WTC11 (cell line): ENCODE measurements around the gene KITLG.

Experiments
- ATF2 ChIP-seq: sonication (generic); formaldehyde crosslinking; IDR thresholded peaks from 2 replicates; pipeline ENCODE4 v1.8.1; 2022; ENCODE audit warnings: low read depth, missing genetic modification reagents, borderline replicate concordance
- ELF4 ChIP-seq: sonication (generic); formaldehyde crosslinking; IDR thresholded peaks from 2 replicates; pipeline ENCODE4 v1.8.1; 2022; ENCODE audit warnings: low read depth, mild to moderate bottlenecking, moderate library complexity, missing genetic modification reagents
- FOXP1 ChIP-seq: sonication (generic); formaldehyde crosslinking; IDR thresholded peaks from 2 replicates; pipeline ENCODE4 v1.8.0; 2022; ENCODE audit warnings: missing genetic modification reagents, mild to moderate bottlenecking, moderate library complexity, borderline replicate concordance
- HMGXB4 ChIP-seq: sonication (generic); formaldehyde crosslinking; IDR thresholded peaks from 2 replicates; pipeline ENCODE4 v1.8.1; 2023; ENCODE audit warnings: mild to moderate bottlenecking, moderate library complexity, missing genetic modification reagents
- NR2C2 ChIP-seq: sonication (generic); formaldehyde crosslinking; IDR thresholded peaks from 2 replicates; pipeline ENCODE4 v1.8.0; 2022; ENCODE audit warnings: mild to moderate bottlenecking, missing genetic modification reagents
- SMAD3 ChIP-seq: sonication (generic); formaldehyde crosslinking; IDR thresholded peaks from 2 replicates; pipeline ENCODE4 v1.8.0; 2022; ENCODE audit warnings: missing genetic modification reagents, mild to moderate bottlenecking, borderline replicate concordance
- ZNF263 ChIP-seq: sonication (generic); formaldehyde crosslinking; IDR thresholded peaks from 2 replicates; pipeline ENCODE4 v1.8.1; 2022; ENCODE audit warnings: low read depth, mild to moderate bottlenecking, moderate library complexity, missing genetic modification reagents
- ZNF416 ChIP-seq: fragments of 250-450 bp; sonication (Bioruptor Pico); IDR thresholded peaks from 2 replicates; pipeline ENCODE4 v1.9.0; 2021; ENCODE audit warnings: mild to moderate bottlenecking, inconsistent platforms
- TF ChIP-seq, protein P1 (sequence below): fragments of 200-600 bp; IDR thresholded peaks from 2 replicates; pipeline ENCODE4 v1.8.0; 2022; ENCODE audit warnings: antibody characterized with exemption
- TF ChIP-seq, protein P2 (sequence below): sonication (generic); formaldehyde crosslinking; IDR thresholded peaks from 2 replicates; pipeline ENCODE4 v1.8.0; 2022; ENCODE audit warnings: mild to moderate bottlenecking, missing genetic modification reagents
- TF ChIP-seq, protein P3 (sequence below): sonication (generic); formaldehyde crosslinking; IDR thresholded peaks from 2 replicates; pipeline ENCODE4 v1.8.0; 2022; ENCODE audit warnings: mild to moderate bottlenecking, missing genetic modification reagents
- TF ChIP-seq, protein P4 (sequence below): sonication (generic); formaldehyde crosslinking; IDR thresholded peaks from 2 replicates; pipeline ENCODE4 v1.8.1; 2022; ENCODE audit warnings: low read depth, mild to moderate bottlenecking, moderate library complexity, missing genetic modification reagents, borderline replicate concordance
- TF ChIP-seq, protein P5 (sequence below): sonication (generic); formaldehyde crosslinking; IDR thresholded peaks from 2 replicates; pipeline ENCODE4 v1.8.0; 2022; ENCODE audit warnings: mild to moderate bottlenecking, missing genetic modification reagents

DNA sequence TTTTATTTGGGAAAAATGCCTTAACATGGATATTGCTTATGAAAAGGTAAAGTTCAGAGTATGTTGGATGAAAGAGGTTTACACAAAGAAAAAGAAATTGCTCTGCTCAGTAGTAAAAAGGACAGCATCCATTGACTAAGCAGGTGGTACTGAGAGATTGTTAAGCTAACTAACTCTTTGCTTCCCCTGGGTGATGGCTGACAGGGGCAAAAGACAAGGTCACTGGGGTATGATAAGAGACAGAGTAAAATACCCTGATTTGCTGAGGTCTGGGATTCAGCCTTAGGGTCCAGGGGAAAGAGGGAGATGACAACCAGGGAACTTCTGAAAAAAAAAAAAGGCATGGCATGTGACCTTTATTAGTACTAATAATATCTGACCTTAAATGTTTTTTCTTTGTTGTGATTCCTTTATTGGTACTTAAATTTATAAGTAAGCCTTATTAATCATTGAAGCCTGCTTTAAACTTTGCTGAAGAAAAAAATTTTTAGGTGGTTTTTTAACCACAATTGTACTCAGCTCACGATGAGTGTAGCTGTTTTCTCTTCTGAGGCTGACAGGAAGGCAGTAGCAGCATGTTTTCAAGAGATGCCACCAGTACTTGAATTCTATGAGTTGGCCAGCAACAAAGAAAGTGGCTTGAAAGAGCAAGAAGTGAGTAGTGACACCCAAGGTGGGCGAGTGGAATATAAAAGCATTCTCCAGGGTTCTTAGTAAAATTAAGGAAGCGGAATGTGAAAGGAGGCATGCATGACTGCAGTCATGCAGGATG lies 43.7 kb upstream of the KITLG start:
- TF ChIP-seq ELF4 (CRISPR knock-in tag) (no peak), HMGXB4 (CRISPR knock-in tag) (no peak), FOXP1 (CRISPR knock-in tag) (no peak), SMAD3 (no peak), ATF2 (CRISPR knock-in tag) (no peak), ZNF263 (CRISPR knock-in tag) (no peak), ZNF416 (CRISPR knock-in tag) (no peak), NR2C2 (CRISPR knock-in tag) (no peak)
- TF ChIP-seq, protein P1, sequence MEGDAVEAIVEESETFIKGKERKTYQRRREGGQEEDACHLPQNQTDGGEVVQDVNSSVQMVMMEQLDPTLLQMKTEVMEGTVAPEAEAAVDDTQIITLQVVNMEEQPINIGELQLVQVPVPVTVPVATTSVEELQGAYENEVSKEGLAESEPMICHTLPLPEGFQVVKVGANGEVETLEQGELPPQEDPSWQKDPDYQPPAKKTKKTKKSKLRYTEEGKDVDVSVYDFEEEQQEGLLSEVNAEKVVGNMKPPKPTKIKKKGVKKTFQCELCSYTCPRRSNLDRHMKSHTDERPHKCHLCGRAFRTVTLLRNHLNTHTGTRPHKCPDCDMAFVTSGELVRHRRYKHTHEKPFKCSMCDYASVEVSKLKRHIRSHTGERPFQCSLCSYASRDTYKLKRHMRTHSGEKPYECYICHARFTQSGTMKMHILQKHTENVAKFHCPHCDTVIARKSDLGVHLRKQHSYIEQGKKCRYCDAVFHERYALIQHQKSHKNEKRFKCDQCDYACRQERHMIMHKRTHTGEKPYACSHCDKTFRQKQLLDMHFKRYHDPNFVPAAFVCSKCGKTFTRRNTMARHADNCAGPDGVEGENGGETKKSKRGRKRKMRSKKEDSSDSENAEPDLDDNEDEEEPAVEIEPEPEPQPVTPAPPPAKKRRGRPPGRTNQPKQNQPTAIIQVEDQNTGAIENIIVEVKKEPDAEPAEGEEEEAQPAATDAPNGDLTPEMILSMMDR: no peak
- TF ChIP-seq, protein P2, sequence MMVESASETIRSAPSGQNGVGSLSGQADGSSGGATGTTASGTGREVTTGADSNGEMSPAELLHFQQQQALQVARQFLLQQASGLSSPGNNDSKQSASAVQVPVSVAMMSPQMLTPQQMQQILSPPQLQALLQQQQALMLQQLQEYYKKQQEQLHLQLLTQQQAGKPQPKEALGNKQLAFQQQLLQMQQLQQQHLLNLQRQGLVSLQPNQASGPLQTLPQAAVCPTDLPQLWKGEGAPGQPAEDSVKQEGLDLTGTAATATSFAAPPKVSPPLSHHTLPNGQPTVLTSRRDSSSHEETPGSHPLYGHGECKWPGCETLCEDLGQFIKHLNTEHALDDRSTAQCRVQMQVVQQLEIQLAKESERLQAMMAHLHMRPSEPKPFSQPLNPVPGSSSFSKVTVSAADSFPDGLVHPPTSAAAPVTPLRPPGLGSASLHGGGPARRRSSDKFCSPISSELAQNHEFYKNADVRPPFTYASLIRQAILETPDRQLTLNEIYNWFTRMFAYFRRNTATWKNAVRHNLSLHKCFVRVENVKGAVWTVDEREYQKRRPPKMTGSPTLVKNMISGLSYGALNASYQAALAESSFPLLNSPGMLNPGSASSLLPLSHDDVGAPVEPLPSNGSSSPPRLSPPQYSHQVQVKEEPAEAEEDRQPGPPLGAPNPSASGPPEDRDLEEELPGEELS (CRISPR knock-in tag): no peak
- TF ChIP-seq, protein P3, sequence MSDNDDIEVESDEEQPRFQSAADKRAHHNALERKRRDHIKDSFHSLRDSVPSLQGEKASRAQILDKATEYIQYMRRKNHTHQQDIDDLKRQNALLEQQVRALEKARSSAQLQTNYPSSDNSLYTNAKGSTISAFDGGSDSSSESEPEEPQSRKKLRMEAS (CRISPR knock-in tag): no peak
- TF ChIP-seq, protein P4, sequence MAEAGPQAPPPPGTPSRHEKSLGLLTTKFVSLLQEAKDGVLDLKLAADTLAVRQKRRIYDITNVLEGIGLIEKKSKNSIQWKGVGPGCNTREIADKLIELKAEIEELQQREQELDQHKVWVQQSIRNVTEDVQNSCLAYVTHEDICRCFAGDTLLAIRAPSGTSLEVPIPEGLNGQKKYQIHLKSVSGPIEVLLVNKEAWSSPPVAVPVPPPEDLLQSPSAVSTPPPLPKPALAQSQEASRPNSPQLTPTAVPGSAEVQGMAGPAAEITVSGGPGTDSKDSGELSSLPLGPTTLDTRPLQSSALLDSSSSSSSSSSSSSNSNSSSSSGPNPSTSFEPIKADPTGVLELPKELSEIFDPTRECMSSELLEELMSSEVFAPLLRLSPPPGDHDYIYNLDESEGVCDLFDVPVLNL: no peak
- TF ChIP-seq, protein P5, sequence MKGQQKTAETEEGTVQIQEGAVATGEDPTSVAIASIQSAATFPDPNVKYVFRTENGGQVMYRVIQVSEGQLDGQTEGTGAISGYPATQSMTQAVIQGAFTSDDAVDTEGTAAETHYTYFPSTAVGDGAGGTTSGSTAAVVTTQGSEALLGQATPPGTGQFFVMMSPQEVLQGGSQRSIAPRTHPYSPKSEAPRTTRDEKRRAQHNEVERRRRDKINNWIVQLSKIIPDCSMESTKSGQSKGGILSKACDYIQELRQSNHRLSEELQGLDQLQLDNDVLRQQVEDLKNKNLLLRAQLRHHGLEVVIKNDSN: no peak
